Heart left ventricle (tissue), 16 donors: ENCODE results near the gene HIVEP1. TPM values are rescaled to one million over a fixed set of nuclear protein-coding genes. Genes with fewer than 3 reads are reported as not detected.
A peak's percentile ranks its signal among the peaks of the same experiment; 100 is the strongest.

ENCODE experiments used
- ATAC-seq, 4 donors: fragments of 200-7000 bp; cut with Tn5 transposase; one replicate each; pipeline ENCODE4 v1.9.1; 2020 to 2022; ENCODE audit warnings: moderate library complexity in 4 of 4, mild to moderate bottlenecking in 3 of 4, moderate number of reproducible peaks in 1 of 4
- DNase-seq, 5 donors: peaks; one replicate each; pipeline ENCODE4 v3.0.0-alpha.2; 2020
- H3K27ac ChIP-seq, 12 donors: fragments of 200-600 bp; sonication (generic) in 4 of 12; one replicate each; pipeline versions ENCODE4 v1.5.0 to v1.8.0; 2016 to 2022; ENCODE audit warnings: mild to moderate bottlenecking in 2 of 12
- H3K27me3 ChIP-seq, 9 donors: fragments of 200-600 bp; sonication (generic) in 2 of 9; one replicate each; pipeline versions ENCODE4 v1.5.1 to v1.8.0; 2016 to 2022; ENCODE audit warnings: mild to moderate bottlenecking in 3 of 9
- H3K36me3 ChIP-seq, 9 donors: fragments of 200-600 bp; sonication (generic) in 2 of 9; one replicate each; pipeline versions ENCODE4 v1.5.0 to v1.8.0; 2018 to 2022; ENCODE audit warnings: mild to moderate bottlenecking in 2 of 9
- H3K4me1 ChIP-seq, 12 donors: fragments of 200-600 bp; sonication (generic) in 4 of 12; one replicate each; pipeline versions ENCODE4 v1.5.0 to v1.8.0; 2016 to 2022; ENCODE audit warnings: mild to moderate bottlenecking in 3 of 12
- H3K4me3 ChIP-seq, 12 donors: fragments of 200-600 bp; sonication (generic) in 4 of 12; one replicate each; pipeline versions ENCODE4 v1.5.0 to v1.8.0; 2017 to 2022; ENCODE audit warnings: mild to moderate bottlenecking in 9 of 12, moderate library complexity in 4 of 12
- H3K9me3 ChIP-seq, 12 donors: fragments of 200-600 bp; sonication (generic) in 4 of 12; one replicate each; pipeline versions ENCODE4 v1.5.0 to v1.8.0; 2016 to 2022; ENCODE audit warnings: mild to moderate bottlenecking in 1 of 12
- CTCF ChIP-seq, 12 donors: fragments of 200-600 bp; sonication (generic) in 4 of 12; IDR thresholded peaks; one replicate each; pipeline versions ENCODE4 v1.5.0 to v1.8.0; 2018 to 2022; ENCODE audit warnings: antibody characterized with exemption in 12 of 12, mild to moderate bottlenecking in 5 of 12
- POLR2A ChIP-seq, 2 donors: fragments of 450-650 bp; IDR thresholded peaks; one replicate each; pipeline ENCODE4 v1.6.1; 2017; ENCODE audit warnings: antibody characterized with exemption in 2 of 2, mild to moderate bottlenecking in 2 of 2, moderate library complexity in 2 of 2
- WGBS, 4 donors: extraction: QIAGEN DNeasy Blood & Tissue Kit in 2 of 4; methylation state at CpG; one replicate each; pipeline versions ENCODE4 v1.1.5 to v1.1.7; 2013 to 2018; 5-methylcytosine and 5-hydroxymethylcytosine counted together
- intact Hi-C, 10 donors: fragments of 100-400 bp; cut with DNase I; formaldehyde crosslinking; loops; one replicate each; pipeline versions ENCODE4 v1.11.1 to v1.14.2; 2022
- polyA plus RNA-seq, 2 donors: library from polyadenylated mRNA; stranded (reverse); fragments of 200-250 nt; gene quantifications; one replicate each; pipeline ENCODE4 v1.2.3, GENCODE V29; 2013
- total RNA-seq, 9 donors: library from RNA; depleted of rRNA in 2 of 9; stranded (reverse); fragments of >200 nt in 2 of 9; fragmentation: NEBNext Ultra II Directional in 3 of 9; extraction: Animal tissue kit (Norgen Biotek cat#: 25700) in 3 of 9; gene quantifications; one replicate each; pipeline versions ENCODE4 v1.1.0 to v1.2.4, GENCODE V29; 2016 to 2023
- donor health status: ischemic (EF 13 %, LVEDD 7.1; RV severe dilation, severe dysfunction).
- donor health status: healthy with polysubstance abuse.
- donor health status: DM: no; HTN: yes; CAD: no.
- donor health status: DM: no; HTN: no; CAD: no.
- donor health status: ischemic (EF 25% LVEDD 6.9; RV normal size, moderate dysfunction).
- donor health status: ischemic (EF 25% LVEDD 5.7; RV mildly dilated, moderate dysfunction).
- donor health status: healthy.
- donor health status: DM: yes; HTN: yes; CAD: no.
- donor health status: ischemic (EF 35%, LVEDD 5.7; RV mildly dilated, moderate dysfunction).
- donor health status: nonischemic (EF 11% LVEDD 7.7; RV severe dilation, severe dysfunction).
- donor health status: DM: yes; HTN: yes; CAD: no.
- donor health status: PGD.
- donor health status: ischemic (EF 29% LVEDD 5.4; RV normal size, mild dysfunction).
- donor health status: nonischemic (EF 23%, LVEDD 6.1; RV moderate dilation, normal function).

HIVEP1 gene
- total and polyA plus RNA-seq, 11 donors, result 3.5 to 22.8 (median 12.5) TPM

- no peaks in the 10 kb centered on the region for H3K9me3 ChIP-seq
- no peak for DNase-seq
- ATAC-seq, result no peak
- TF ChIP-seq POLR2A (IDR thresholded peaks at IDR 0.05), result no peak
- no peak for TF ChIP-seq CTCF (IDR thresholded peaks at IDR 0.05)
- 87 to 98% (median 94%) methylated on average over 10 of the region's 10 CpGs for WGBS, 4 donors
- H3K4me1 ChIP-seq, result peaks cover 0 to 59% (median 5%) of the 10 kb centered on the region in 12 donors
- H3K27ac ChIP-seq, result no peak overlapping the region
- no peak overlapping the region for H3K4me3 ChIP-seq
- no peaks in the 10 kb centered on the region for H3K36me3 ChIP-seq
- intact Hi-C loops, result no loop called here
- H3K27me3 ChIP-seq, result no peaks in the 10 kb centered on the region
These were observed 35.8 kb downstream of the HIVEP1 start for GRCh38 chr6:12047792-12048432.

DNA sequence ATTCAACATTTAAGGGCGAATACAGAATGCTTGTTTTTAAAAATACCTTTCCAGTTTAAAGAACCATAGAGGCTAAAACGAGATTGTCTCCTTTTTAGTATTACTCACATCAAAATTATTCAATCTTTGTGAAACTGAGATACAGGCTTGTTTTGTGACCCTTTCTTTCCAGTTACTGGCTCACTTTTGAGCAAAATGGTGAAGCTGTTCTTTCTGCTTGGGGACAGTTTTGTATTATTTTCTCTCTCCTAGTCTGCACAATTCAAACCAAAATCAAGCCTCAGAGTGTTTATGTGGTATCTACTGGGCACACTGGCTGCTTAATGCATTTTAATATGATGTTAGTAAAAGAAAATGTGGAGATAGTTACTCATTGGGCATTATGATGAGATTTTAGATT, 36.5 kb downstream of the HIVEP1 start:
- ATAC-seq, result no peak
- H3K27me3 ChIP-seq, result no peaks in the 10 kb centered on the region
- intact Hi-C loops, result no loop called here
- WGBS, 4 donors, result 84 to 92% (median 87%) methylated on average over 2 of the region's 2 CpGs
- H3K27ac ChIP-seq, result no peak overlapping the region
- no peak for DNase-seq
- H3K36me3 ChIP-seq, result no peaks in the 10 kb centered on the region
- H3K4me1 ChIP-seq, result peaks cover 0 to 63% (median 5%) of the 10 kb centered on the region in 12 donors
- no peak overlapping the region for H3K4me3 ChIP-seq
- TF ChIP-seq POLR2A (IDR thresholded peaks at IDR 0.05), result no peak
- TF ChIP-seq CTCF (IDR thresholded peaks at IDR 0.05), result no peak
- no peaks in the 10 kb centered on the region for H3K9me3 ChIP-seq

DNA sequence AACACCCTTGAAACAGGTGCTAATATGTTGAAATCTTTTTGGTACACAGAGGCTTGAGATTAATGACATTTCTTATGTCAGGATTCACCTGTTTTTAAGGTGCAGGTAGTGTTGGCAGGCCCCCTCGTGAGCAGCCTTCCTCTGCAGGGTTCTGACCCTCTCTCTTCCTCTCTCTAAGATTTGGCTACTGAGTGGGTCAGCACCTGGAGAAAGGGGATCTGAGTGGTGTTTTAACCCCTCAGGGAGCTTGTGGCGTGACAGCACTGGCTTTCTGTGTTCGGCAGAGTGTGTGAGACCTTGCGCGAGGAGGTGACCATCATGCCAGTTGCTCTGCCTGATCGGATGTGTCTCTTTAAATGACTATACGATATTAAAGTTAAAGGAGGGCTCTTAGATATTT, 37.1 kb downstream of the HIVEP1 start:
- intact Hi-C loops, result no loop called here
- no peak for DNase-seq
- WGBS, 4 donors, result 85 to 94% (median 87%) methylated on average over 7 of the region's 7 CpGs
- Histone ChIP-seq H3K4me3 (no peak overlapping the region), H3K27ac (peak overlapping the region in 1 of 12 donors; percentile 17), H3K9me3 (no peaks in the 10 kb centered on the region), H3K36me3 (no peaks in the 10 kb centered on the region), H3K27me3 (no peaks in the 10 kb centered on the region), H3K4me1 (peaks cover 0 to 63% (median 5%) of the 10 kb centered on the region in 12 donors)
- no peak for ATAC-seq
- no peak for TF ChIP-seq CTCF (IDR thresholded peaks at IDR 0.05)
- no peak for TF ChIP-seq POLR2A (IDR thresholded peaks at IDR 0.05)

GRCh38 chr6:12051861-12052368, 39.8 kb downstream of the HIVEP1 start:
- no peaks in the 10 kb centered on the region for H3K27me3 ChIP-seq
- no peaks in the 10 kb centered on the region for H3K9me3 ChIP-seq
- TF ChIP-seq POLR2A (IDR thresholded peaks at IDR 0.05), result no peak
- TF ChIP-seq CTCF (IDR thresholded peaks at IDR 0.05), result no peak
- DNase-seq (no peak), ATAC-seq (peak in 2 of 4 donors; percentile 42 to 74)
- peak overlapping the region in 1 of 12 donors; percentile 7 for H3K4me3 ChIP-seq
- no peaks in the 10 kb centered on the region for H3K36me3 ChIP-seq
- H3K27ac ChIP-seq, result peak overlapping the region in 1 of 12 donors; percentile 76
- H3K4me1 ChIP-seq, result peaks cover 0 to 55% (median 0%) of the 10 kb centered on the region in 12 donors
- intact Hi-C loops, result no loop called here
- 82 to 95% (median 88%) methylated on average over 4 of the region's 4 CpGs for WGBS, 4 donors
